Smooth muscle cell (in vitro differentiated cells): ENCODE measurements around the gene PHLDB1. TPM values are rescaled to one million over a fixed set of nuclear protein-coding genes. Genes with fewer than 3 reads are reported as not detected.

ENCODE experiments used
- DNase-seq: peaks from one replicate; lab custom pipeline; 2025; ENCODE audit not compliant: unreplicated experiment; lab: John Stamatoyannopoulos, UW
- H2AFZ ChIP-seq: fragments of 200-600 bp; sonication (generic); 2 replicates; pipeline ENCODE4 v1.6.0; 2016; ENCODE audit warnings: antibody characterized with exemption, low read depth, mild to moderate bottlenecking
- H3F3A ChIP-seq: fragments of 200-600 bp; sonication (generic); 2 replicates; pipeline ENCODE4 v1.6.0; 2017; ENCODE audit warnings: antibody characterized with exemption, low read depth
- H3K27ac ChIP-seq: fragments of 200-600 bp; sonication (generic); 2 replicates; pipeline ENCODE4 v1.5.1; 2016; ENCODE audit warnings: low read depth, mild to moderate bottlenecking
- H3K27me3 ChIP-seq: fragments of 200-600 bp; sonication (generic); 2 replicates; pipeline ENCODE4 v1.6.1; 2016; ENCODE audit warnings: low read depth, mild to moderate bottlenecking
- H3K36me3 ChIP-seq: fragments of 200-600 bp; sonication (generic); 2 replicates; pipeline ENCODE4 v1.5.1; 2016; ENCODE audit warnings: low read depth
- H3K4me1 ChIP-seq: fragments of 200-600 bp; sonication (generic); 2 replicates; pipeline ENCODE4 v1.5.1; 2016; ENCODE audit warnings: low read depth
- H3K4me2 ChIP-seq: fragments of 200-600 bp; sonication (generic); 2 replicates; pipeline ENCODE4 v1.6.0; 2016; ENCODE audit warnings: mild to moderate bottlenecking
- H3K4me3 ChIP-seq: fragments of 200-600 bp; sonication (generic); 2 replicates; pipeline ENCODE4 v1.5.1; 2016; ENCODE audit warnings: mild to moderate bottlenecking
- H3K79me2 ChIP-seq: fragments of 200-600 bp; sonication (generic); 2 replicates; pipeline ENCODE4 v1.6.0; 2016; ENCODE audit warnings: low read depth, mild to moderate bottlenecking
- H3K9ac ChIP-seq: fragments of 200-600 bp; sonication (generic); 2 replicates; pipeline ENCODE4 v1.6.0; 2016; ENCODE audit warnings: low read depth
- H3K9me3 ChIP-seq: fragments of 200-600 bp; sonication (generic); replicated peaks from 2 replicates; pipeline ENCODE4 v1.5.1; 2016; ENCODE audit warnings: low read depth
- H4K20me1 ChIP-seq: fragments of 200-600 bp; sonication (generic); 2 replicates; pipeline ENCODE4 v1.6.0; 2016; ENCODE audit warnings: low read depth
- WGBS: methylation state at CpG from one replicate; pipeline ENCODE4 v1.1.7; 2016; ENCODE audit warnings: low lambda C conversion rate; 5-methylcytosine and 5-hydroxymethylcytosine counted together
- polyA plus RNA-seq: library from polyadenylated mRNA; unstranded; fragments of >200 nt; fragmentation: Nextera tagmentation; extraction: Ambion mirVana; gene quantifications from 2 replicates; pipeline ENCODE4 v1.2.1, GENCODE V29; 2016
- total RNA-seq: library from RNA; depleted of rRNA; stranded (reverse); fragments of >200 nt; gene quantifications from 2 replicates; pipeline ENCODE4 v1.2.3, GENCODE V29; 2014
- TF ChIP-seq, protein P1 (sequence below): fragments of 200-600 bp; sonication (generic); IDR thresholded peaks from 2 replicates; pipeline ENCODE4 v1.5.1; 2017; ENCODE audit warnings: borderline replicate concordance, mild to moderate bottlenecking, antibody characterized with exemption; ENCODE audit not compliant: insufficient read depth, poor library complexity, severe bottlenecking

Gene PHLDB1
- total and polyA plus RNA-seq, 2 experiments from 2014 or later, result 86.0 to 89.0 TPM

DNA sequence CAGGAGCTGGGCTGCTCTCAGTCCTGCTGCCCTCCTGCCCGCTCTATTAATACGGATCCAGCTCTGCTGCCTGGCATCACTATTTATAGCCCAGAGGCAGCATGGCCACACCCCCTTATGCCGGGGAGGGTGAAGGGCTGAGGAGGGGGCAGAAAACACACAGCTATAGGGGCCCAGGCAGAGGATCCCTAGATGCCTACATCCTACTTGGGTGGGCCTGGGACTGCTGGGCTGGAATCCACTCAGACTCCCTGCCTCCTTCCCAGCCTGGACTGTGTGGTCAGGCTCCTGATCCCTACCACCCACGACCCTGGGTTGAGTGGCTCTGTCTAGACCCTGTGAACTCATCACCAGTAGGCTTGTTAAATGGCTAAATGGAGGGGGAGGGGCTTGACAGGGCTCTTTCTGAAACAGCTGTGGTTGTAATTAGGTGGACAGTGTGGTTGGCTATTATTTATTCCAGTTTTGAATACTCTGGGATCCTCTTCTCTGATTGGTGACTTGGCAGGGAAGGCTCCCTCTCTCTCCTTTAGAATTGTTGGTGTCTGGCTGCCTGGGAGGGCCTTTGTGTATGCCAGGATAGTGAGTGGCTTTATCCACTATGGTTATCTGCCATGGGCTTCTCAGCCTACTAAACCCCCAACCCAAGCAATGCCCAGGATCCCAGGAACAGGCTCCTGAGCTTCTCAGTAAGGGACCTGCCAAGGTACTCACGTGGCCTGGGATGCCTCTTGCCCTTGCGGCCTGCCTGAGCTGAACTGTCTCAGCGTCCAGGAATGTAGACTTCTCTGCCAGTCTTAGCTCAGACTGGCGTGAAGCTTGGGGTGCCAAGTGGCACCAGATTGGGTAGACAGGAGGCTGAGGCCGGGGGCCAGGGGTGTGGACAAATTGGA, 15.2 kb downstream of the PHLDB1 start:
- peak overlapping the region; percentile 72 for H3K4me3 ChIP-seq
- H3F3A ChIP-seq, result peaks cover 20% of the 10 kb centered on the region
- H4K20me1 ChIP-seq, result peaks cover 49% of the 10 kb centered on the region
- TF ChIP-seq, protein P1, sequence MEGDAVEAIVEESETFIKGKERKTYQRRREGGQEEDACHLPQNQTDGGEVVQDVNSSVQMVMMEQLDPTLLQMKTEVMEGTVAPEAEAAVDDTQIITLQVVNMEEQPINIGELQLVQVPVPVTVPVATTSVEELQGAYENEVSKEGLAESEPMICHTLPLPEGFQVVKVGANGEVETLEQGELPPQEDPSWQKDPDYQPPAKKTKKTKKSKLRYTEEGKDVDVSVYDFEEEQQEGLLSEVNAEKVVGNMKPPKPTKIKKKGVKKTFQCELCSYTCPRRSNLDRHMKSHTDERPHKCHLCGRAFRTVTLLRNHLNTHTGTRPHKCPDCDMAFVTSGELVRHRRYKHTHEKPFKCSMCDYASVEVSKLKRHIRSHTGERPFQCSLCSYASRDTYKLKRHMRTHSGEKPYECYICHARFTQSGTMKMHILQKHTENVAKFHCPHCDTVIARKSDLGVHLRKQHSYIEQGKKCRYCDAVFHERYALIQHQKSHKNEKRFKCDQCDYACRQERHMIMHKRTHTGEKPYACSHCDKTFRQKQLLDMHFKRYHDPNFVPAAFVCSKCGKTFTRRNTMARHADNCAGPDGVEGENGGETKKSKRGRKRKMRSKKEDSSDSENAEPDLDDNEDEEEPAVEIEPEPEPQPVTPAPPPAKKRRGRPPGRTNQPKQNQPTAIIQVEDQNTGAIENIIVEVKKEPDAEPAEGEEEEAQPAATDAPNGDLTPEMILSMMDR, result no peak
- no peaks in the 10 kb centered on the region for H3K36me3 ChIP-seq
- DNase-seq, result peak; percentile 84
- peaks cover 26% of the 10 kb centered on the region for H3K79me2 ChIP-seq
- H2AFZ ChIP-seq, result no peak overlapping the region
- peak overlapping the region; percentile 91 for H3K4me2 ChIP-seq
- H3K27me3 ChIP-seq, result no peaks in the 10 kb centered on the region
- peaks cover 30% of the 10 kb centered on the region for H3K4me1 ChIP-seq
- WGBS, result 23% methylated on average over 9 of the region's 9 CpGs
- peak overlapping the region; percentile 99 for H3K27ac ChIP-seq
- H3K9ac ChIP-seq, result peak overlapping the region; percentile 89
- no peaks in the 10 kb centered on the region for H3K9me3 ChIP-seq

GRCh38 chr11:118623269-118623655, 15.8 kb downstream of the PHLDB1 start:
- Histone ChIP-seq H3K9ac (peak overlapping the region; percentile 86), H3K4me1 (peaks cover 24% of the 10 kb centered on the region), H3K4me3 (peak overlapping the region; percentile 4), H4K20me1 (peaks cover 56% of the 10 kb centered on the region), H3F3A (peaks cover 15% of the 10 kb centered on the region), H3K79me2 (peaks cover 26% of the 10 kb centered on the region), H2AFZ (no peak overlapping the region), H3K4me2 (peak overlapping the region; percentile 62), H3K9me3 (no peaks in the 10 kb centered on the region), H3K27me3 (no peaks in the 10 kb centered on the region), H3K27ac (peak overlapping the region; percentile 99), H3K36me3 (no peaks in the 10 kb centered on the region)
- 45% methylated on average over 4 of the region's 4 CpGs for WGBS
- no peak for DNase-seq
- TF ChIP-seq, protein P1, result no peak

DNA sequence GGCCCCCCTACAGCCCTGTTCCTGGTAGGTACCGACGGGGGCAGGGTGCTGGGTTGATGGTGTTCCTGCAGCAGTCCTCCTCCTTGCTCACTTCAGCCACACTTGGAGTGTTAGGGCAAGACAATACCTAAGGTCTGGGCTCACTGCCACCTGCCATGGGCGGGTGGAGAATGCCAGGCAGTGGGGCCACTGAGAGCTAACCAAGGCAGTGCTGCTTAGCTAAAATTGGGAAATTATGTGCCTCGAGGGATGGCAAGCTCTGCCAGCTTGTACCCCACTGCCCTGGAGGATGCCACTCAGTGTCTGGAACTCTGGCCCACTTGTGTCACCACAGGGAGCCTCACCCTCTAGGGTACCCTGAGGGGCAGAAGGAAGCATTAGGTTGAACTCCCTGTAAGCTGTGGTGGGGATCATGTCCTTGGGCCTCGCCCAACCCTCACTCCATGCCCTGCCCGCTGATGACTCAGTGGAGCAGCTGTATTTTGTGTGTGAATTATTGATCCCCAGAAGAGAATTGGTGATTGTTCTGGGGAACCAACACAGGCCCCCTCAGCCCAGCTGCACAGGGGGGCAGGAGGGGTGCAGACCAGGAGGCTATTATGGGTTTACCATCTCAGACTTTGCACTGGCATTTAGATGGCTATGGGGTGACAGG, 17.7 kb downstream of the PHLDB1 start:
- Histone ChIP-seq H3K36me3 (no peaks in the 10 kb centered on the region), H3K4me2 (no peak overlapping the region)

More for the DNA sequence above, 17.7 kb downstream of the PHLDB1 start:
- peaks cover 75% of the 10 kb centered on the region for H4K20me1 ChIP-seq
- no peaks in the 10 kb centered on the region for H3K9me3 ChIP-seq
- H3K27me3 ChIP-seq, result no peaks in the 10 kb centered on the region
- DNase-seq, result no peak
- no peak overlapping the region for H3K4me3 ChIP-seq
- TF ChIP-seq, protein P1, result no peak
- peaks cover 26% of the 10 kb centered on the region for H3K79me2 ChIP-seq
- no peak overlapping the region for H3K27ac ChIP-seq
- peaks cover 17% of the 10 kb centered on the region for H3K4me1 ChIP-seq
- no peak overlapping the region for H3K9ac ChIP-seq
- H3F3A ChIP-seq, result peaks cover 11% of the 10 kb centered on the region
- WGBS, result 100% methylated on average over 6 of the region's 6 CpGs
- H2AFZ ChIP-seq, result no peak overlapping the region
